NT2/D1 (cell line): ENCODE measurements around the gene NPAS2.

Experiments used
- DNase-seq: peaks from one replicate; pipeline ENCODE4 v3.0.0-alpha.2; 2011; ENCODE audit warnings: low read depth, low spot score
- H3K27me3 ChIP-seq: 2 replicates; pipeline ENCODE4 v1.6.0; 2011; ENCODE audit warnings: mild to moderate bottlenecking; ENCODE audit not compliant: insufficient read length, insufficient read depth
- H3K36me3 ChIP-seq: 2 replicates; pipeline ENCODE4 v1.6.1; 2011; ENCODE audit warnings: mild to moderate bottlenecking, low read length, mixed read lengths; ENCODE audit not compliant: insufficient read depth, insufficient read length
- H3K4me1 ChIP-seq: 2 replicates; pipeline ENCODE4 v1.5.1; 2011; ENCODE audit not compliant: insufficient read depth, insufficient read length
- H3K4me3 ChIP-seq: 2 replicates; pipeline ENCODE4 v1.5.1; 2011; ENCODE audit warnings: low read depth; ENCODE audit not compliant: insufficient read length
- H3K9ac ChIP-seq: 2 replicates; pipeline ENCODE4 v1.6.0; 2011; ENCODE audit warnings: low read depth; ENCODE audit not compliant: insufficient read length
- H3K9me3 ChIP-seq: 2 replicates; pipeline ENCODE4 v1.5.1; 2011; ENCODE audit warnings: mild to moderate bottlenecking, low read length; ENCODE audit not compliant: insufficient read depth
- SUZ12 ChIP-seq: IDR thresholded peaks from 2 replicates; pipeline ENCODE4 v1.6.1; 2011; ENCODE audit not compliant: insufficient read length, insufficient read depth; ENCODE audit errors: extremely low read depth
- YY1 ChIP-seq: IDR thresholded peaks from 2 replicates; pipeline ENCODE4 v1.6.1; 2011; ENCODE audit not compliant: insufficient read length, insufficient read depth
- ZNF274 ChIP-seq: IDR thresholded peaks from 2 replicates; pipeline ENCODE4 v1.6.1; 2011; ENCODE audit warnings: mild to moderate bottlenecking, low read depth, low read length

The NPAS2 gene

GRCh38 chr2:100940766-100941645 is 121.1 kb downstream of the NPAS2 start:
- no peak for DNase-seq
- Histone ChIP-seq H3K4me1 (peaks cover 3% of the 10 kb centered on the region), H3K9me3 (no peaks in the 10 kb centered on the region), H3K4me3 (no peak overlapping the region), H3K27me3 (no peaks in the 10 kb centered on the region), H3K9ac (no peak overlapping the region), H3K36me3 (no peaks in the 10 kb centered on the region)
- TF ChIP-seq YY1 (no peak), SUZ12 (no peak), ZNF274 (no peak)

DNA sequence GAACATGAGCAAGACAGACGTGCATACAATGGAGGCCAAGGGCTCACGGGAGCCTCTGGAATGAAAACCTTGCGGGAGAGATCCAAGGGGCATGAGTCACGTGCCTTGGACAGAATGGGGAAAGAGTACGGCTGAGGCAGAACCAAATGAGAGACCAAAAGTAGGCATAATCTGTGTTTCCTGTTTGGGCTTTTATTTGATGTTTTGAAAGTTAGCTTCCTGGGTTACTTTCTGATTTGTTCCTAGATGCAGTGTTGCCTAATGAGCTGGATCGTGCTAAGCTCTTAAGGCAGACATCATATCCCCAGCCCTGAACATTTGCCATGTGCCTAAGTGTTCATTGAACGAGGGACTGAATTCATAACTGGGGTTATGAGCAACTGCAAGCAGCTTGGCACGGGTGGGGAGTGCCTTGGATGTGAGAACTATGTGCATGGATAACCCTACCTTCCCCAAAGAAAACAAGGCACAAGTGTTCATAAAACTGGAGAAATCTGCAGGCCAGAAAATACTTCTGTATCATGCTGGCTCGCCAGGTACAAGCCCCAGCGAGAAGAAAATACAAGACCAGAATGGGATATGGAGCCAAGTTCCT is 121.8 kb downstream of the NPAS2 start:
- Histone ChIP-seq H3K9ac (no peak overlapping the region), H3K9me3 (no peaks in the 10 kb centered on the region), H3K4me3 (no peak overlapping the region), H3K4me1 (peaks cover 3% of the 10 kb centered on the region), H3K27me3 (no peaks in the 10 kb centered on the region), H3K36me3 (no peaks in the 10 kb centered on the region)
- TF ChIP-seq YY1 (no peak), SUZ12 (no peak), ZNF274 (no peak)
- no peak for DNase-seq

DNA sequence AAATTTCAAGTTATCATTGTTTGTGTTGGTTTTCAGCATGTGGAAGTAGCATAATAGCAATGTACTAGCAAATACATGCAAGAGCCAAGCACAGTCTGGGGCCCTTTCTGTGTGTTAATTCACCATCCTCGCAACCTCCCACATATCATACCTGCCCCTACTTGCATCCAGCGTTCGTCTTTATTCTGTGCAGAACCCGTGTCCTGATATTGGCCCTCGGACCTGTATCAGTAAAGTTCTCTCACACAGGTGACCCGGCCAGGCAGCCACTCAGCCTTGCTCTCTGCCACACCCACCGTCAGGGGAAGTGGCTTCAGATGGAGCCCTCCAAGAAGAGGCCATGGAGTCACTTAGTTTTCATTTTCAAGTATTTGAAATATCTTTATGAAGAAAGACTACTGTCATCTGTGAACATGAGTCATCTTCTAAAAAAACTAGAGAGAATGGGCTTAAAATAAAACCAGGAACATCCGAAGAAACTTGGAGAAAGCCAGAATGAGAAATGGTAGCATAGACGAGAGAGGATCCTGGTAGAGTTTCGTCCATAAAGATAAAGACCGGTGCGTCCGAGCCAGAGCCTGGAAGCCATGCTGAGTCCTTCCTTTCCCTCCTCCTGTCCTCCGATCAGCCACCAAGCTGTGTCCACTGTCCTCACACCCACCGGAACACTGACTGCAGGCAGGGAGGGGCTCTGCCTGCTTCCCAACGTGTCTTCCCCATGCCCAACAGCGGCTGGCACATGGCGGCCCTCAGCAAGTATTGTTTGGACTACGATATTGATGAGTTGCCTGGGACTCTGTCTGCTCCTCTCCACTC is 124.9 kb downstream of the NPAS2 start:
- Histone ChIP-seq H3K9ac (no peak overlapping the region), H3K4me1 (no peaks in the 10 kb centered on the region), H3K27me3 (no peaks in the 10 kb centered on the region), H3K9me3 (no peaks in the 10 kb centered on the region), H3K36me3 (no peaks in the 10 kb centered on the region), H3K4me3 (no peak overlapping the region)
- no peak for TF ChIP-seq ZNF274
- TF ChIP-seq YY1 = no peak
- TF ChIP-seq SUZ12 = no peak
- no peak for DNase-seq

DNA sequence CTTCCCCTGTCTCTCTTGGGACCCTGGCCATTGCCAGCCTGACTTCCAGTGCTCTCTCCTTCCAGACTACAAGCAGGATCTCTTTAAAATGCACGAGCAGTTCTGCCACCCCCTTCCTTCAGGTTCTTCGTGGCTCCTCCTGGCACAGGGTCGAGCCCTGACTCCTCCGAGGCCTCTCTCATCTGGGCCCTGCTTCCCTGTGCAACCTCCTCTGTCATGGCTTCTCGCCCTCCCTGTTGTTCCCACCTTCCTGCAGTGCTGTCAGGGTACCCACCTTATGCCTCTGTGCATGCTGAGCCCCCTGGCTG is 125.4 kb downstream of the NPAS2 start:
- Histone ChIP-seq H3K9me3 (no peaks in the 10 kb centered on the region), H3K9ac (no peak overlapping the region), H3K36me3 (no peaks in the 10 kb centered on the region), H3K4me1 (no peaks in the 10 kb centered on the region), H3K4me3 (no peak overlapping the region), H3K27me3 (no peaks in the 10 kb centered on the region)
- DNase-seq = no peak
- TF ChIP-seq YY1 (no peak), ZNF274 (no peak), SUZ12 (no peak)

DNA sequence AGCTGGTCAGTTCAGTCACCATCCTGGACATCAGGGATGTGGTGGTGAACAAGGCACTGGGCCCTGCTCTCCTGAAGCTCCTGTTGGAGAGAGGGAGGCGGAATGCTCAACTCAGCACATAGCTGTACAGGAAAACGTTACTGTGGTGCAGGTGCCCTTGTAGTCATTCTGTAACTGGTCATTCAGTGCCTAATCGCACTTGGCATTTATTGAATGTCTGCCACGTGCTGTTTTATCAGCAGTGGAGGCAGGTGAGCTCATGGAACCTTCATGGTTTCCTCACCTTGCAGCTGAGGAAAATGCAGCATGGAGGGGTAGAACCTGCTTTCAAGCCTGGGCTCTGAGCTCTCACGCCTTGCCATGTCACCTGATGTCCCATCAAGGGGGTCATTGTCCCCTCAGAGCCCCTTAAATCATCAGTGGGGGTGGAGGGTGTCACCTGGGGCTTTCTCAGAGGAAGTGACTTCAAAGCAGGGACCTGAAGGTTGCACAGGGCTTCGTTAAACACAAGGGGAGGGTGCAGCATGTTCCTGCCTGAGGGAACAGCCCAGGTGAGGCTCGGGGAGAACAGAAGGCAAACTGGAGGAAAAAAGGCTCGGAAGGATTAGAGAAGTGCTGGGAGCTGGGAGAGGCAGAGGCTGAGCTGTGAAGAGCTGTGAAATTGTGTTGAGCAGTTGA is 126.1 kb downstream of the NPAS2 start:
- DNase-seq = no peak
- Histone ChIP-seq H3K36me3 (no peaks in the 10 kb centered on the region), H3K9ac (no peak overlapping the region), H3K27me3 (no peaks in the 10 kb centered on the region), H3K9me3 (no peaks in the 10 kb centered on the region), H3K4me3 (no peak overlapping the region), H3K4me1 (no peaks in the 10 kb centered on the region)
- no peak for TF ChIP-seq SUZ12
- TF ChIP-seq ZNF274 = no peak
- no peak for TF ChIP-seq YY1

DNA sequence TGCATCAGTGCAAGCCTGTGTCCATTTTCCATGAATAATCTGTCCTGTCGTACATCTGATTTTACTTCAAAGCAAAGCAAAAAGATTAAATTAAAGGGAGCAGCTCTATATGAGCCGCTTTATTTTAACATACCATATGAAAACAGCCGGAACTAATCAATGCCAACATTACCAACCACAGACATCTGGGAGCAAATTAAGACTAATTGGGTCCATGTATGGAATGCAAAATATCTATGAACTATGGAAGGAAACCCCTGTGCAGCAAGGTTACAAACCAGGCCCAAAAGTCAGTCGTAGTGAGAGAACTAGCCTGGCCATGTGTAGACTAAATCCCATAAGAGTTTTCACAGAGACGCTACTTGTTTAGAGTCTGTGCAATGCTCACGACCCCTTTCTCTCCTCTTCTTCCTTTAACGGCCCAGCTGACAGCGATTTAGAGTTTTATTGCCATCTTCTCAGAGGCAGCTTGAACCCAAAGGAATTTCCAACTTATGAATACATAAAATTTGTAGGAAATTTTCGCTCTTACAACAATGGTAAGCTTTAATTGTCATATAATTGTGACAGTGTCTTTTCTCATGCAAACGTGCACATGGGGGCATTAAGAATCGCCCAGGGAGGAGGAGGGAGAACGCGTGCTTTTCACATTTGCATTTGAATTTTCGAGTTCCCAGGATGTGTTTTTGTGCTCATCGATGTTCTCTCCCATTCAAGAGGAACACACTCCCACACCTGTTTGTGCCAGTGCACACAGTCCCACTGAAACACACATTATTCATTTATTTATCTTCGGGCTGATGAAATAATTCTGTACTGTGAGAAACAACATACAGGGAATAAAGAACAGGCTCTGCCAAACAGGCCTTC is 129.2 kb downstream of the NPAS2 start:
- TF ChIP-seq YY1 = no peak
- TF ChIP-seq SUZ12 = no peak
- TF ChIP-seq ZNF274 = no peak
- no peaks in the 10 kb centered on the region for H3K9me3 ChIP-seq
- H3K36me3 ChIP-seq = no peaks in the 10 kb centered on the region
- H3K9ac ChIP-seq = no peak overlapping the region
- H3K4me3 ChIP-seq = no peak overlapping the region
- H3K27me3 ChIP-seq = no peaks in the 10 kb centered on the region
- no peak for DNase-seq
- no peaks in the 10 kb centered on the region for H3K4me1 ChIP-seq
